Measurements from ENCODE around the gene TMCC3.
"Not testable (repeated sequence)": the region's sequence is repeated elsewhere in the genome, so short reads cannot be mapped to it uniquely, and the experiment has no call there.

DNA sequence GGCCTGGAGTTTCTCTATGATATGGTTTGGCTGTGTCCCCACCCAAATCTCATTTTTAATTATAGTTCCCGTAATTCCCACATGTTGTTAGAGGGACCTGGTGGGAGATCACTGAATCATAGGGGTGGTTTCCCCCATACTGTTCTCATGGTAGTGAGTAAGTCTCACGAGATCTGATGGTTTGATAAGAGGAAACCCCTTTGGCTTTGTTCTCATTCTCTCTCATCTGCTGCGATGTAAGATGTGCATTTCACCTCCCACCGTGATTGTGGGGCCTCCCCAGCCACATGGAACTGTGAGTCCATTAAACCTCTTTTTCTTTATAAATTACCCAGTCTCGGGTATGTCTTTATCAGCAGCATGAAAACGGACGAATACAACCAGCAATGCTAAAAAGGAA, 42.5 kb upstream of the TMCC3 start:
- TF ChIP-seq ZNF274 (IDR thresholded peaks at IDR 0.05; ENCODE audit: low read depth, low read length); YY1 (IDR thresholded peaks at IDR 0.05; ENCODE audit: insufficient read depth, insufficient read length): not testable (repeated sequence)

Data from NT2/D1 (cell line).